GM12865 (cell line): ENCODE data around the gene AEBP2.

Source experiments
- DNase-seq: peaks from one replicate; pipeline ENCODE4 v3.0.0; 2010; ENCODE audit warnings: low read depth
- H3K4me3 ChIP-seq: 2 replicates; pipeline ENCODE4 v1.5.1; 2011; ENCODE audit warnings: mild to moderate bottlenecking, low read depth, low read length, control low read depth
- TF ChIP-seq, protein P1 (sequence below): IDR thresholded peaks from 2 replicates; pipeline ENCODE4 v1.5.1; 2011; ENCODE audit warnings: low read length, control low read depth, low read depth, inconsistent platforms; ENCODE audit not compliant: insufficient read depth; ENCODE audit errors: missing control alignments

AEBP2 gene

DNA sequence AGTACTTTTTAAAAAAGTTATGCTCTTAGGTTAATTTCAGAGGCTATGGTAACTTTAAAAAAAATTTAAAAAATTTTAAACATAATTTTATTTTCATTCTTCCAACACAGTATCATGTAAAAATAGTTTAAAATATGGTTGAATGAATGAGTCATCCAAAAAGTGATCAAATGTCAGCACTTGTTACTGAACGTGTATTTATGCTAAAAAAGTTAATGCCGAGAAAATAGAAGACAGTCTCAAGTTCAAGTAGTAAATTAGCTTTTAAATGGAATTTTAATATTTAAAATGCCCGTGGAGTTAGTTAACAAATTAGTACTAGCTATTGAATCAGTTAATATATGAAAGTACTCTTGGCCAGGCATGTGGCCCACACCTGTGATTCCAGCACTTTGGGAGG lies 4.8 kb downstream of the AEBP2 start:
- no peak overlapping the region for H3K4me3 ChIP-seq
- DNase-seq, result no peak
- TF ChIP-seq, protein P1, sequence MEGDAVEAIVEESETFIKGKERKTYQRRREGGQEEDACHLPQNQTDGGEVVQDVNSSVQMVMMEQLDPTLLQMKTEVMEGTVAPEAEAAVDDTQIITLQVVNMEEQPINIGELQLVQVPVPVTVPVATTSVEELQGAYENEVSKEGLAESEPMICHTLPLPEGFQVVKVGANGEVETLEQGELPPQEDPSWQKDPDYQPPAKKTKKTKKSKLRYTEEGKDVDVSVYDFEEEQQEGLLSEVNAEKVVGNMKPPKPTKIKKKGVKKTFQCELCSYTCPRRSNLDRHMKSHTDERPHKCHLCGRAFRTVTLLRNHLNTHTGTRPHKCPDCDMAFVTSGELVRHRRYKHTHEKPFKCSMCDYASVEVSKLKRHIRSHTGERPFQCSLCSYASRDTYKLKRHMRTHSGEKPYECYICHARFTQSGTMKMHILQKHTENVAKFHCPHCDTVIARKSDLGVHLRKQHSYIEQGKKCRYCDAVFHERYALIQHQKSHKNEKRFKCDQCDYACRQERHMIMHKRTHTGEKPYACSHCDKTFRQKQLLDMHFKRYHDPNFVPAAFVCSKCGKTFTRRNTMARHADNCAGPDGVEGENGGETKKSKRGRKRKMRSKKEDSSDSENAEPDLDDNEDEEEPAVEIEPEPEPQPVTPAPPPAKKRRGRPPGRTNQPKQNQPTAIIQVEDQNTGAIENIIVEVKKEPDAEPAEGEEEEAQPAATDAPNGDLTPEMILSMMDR, result no peak

DNA sequence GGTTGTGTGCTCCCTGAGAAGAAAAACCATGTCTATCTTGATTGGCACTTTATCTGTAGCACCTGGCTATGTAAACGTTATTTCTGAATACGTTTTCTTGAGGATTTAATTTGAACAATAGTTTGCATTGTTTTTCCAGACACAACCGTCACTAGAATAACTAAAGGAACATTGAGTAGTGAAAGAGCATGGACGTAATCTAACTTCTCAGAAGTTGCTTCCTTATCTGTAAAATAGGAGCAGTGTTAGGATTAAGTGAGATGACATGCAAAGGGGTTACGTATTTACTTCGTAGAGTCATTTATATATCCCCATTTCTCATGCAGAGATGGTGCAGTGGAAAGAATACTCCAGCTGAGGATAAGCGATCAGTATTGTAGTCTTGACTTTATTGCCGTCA lies 8.1 kb downstream of the AEBP2 start:
- H3K4me3 ChIP-seq, result no peak overlapping the region
- TF ChIP-seq, protein P1, result no peak
- DNase-seq, result no peak

DNA sequence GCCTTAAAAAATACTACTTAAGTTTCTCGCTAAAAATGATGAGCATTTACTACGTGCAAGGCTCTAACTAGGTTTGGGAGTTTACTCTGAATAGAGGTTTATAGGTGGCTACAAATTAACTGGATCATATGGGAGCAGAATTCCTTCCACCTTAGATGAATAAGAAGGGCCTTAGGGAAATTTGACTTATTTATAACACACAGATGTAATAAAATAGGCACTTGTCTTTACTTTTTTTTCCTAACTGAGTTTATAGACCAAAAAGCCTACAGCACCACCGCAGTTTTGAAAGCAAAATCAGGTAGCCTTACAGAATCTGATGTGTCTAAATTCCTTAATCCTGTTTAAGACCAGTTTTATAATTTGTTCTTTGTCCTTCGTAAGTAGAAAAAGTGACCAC lies 10.5 kb downstream of the AEBP2 start:
- DNase-seq, result no peak
- no peak overlapping the region for H3K4me3 ChIP-seq
- TF ChIP-seq, protein P1, result no peak

DNA sequence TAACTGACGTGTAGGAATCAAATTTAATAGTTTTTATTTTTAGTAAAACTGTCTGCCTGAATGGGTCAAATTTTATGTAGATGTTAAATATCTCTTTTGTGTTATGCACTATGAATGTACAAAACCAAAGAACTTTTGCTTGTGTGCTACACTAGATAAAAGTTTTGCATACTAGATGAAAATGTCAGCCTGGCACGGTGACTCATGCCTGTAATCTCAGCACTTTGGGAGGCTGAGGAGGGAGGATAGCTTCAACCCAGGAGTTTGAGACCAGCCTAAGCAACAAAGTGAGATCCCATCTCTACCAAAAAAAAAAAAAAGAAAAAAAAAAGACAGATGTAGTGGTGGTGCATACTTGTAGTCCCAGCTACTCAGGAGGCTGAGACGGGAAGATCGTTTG lies 11.1 kb downstream of the AEBP2 start:
- H3K4me3 ChIP-seq, result no peak overlapping the region
- DNase-seq, result no peak
- TF ChIP-seq, protein P1, result no peak

DNA sequence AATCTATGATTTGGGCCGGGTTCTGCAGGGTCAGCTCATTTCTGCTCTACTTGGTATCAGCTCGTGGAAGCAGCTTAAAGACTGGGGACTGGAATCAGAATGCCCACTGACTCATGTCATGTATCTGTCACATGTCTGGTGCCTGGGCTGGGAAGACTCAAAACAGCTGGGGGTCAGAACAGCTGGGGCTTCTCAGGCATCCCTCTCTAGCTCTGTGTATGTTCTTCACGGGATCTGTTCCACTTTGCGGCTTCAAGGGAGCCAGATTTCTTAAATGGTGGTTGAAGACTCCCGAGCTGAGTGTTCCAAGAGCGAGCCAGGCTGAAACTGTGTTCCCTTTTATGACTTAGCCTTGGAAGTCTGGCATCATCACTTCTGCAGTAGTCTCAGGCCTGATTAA lies 11.9 kb downstream of the AEBP2 start:
- no peak overlapping the region for H3K4me3 ChIP-seq
- DNase-seq, result no peak
- TF ChIP-seq, protein P1, result no peak

DNA sequence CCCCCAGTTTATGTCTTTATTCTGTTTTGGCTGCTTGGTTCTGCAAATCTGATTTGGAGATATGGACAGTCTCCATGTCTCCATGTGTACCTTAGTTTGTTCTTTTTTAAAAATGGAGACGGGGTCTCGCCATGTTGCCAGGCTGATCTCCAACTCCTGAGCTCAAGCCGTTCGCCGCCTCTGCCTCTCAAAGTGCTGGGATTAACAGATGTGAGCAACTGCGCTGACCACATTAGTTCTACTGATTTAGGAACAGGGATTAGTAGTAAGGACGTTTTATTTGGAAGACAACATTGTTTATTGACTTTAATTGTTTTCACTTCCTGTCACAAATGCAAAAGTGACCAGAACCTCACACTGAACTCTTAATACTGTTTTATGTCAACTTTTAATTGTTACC lies 14.7 kb downstream of the AEBP2 start:
- no peak for DNase-seq
- no peak overlapping the region for H3K4me3 ChIP-seq
- TF ChIP-seq, protein P1, result no peak

DNA sequence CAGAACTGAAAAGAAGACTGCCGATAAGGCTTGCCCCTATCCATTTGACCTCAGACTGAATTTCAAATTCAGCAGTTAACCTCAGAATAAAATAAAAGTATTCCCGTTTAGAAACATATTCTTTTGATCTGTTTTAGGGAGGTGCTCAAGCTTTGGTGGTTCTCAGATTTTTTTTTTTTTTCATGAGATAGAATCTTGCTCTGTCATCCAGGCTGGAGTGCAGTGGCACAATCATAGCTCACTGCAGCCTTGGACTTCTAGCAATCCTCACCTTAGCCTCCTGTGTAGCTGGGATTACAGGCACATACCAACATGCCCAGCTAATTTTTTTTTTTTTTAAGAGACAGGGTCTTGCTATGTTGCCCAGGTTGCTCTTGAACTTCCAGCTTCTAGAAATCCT lies 15.5 kb downstream of the AEBP2 start:
- no peak for DNase-seq
- TF ChIP-seq, protein P1, result no peak
- H3K4me3 ChIP-seq, result no peak overlapping the region
